Measurements from ENCODE around the gene NINJ2.

The NINJ2 gene

DNA sequence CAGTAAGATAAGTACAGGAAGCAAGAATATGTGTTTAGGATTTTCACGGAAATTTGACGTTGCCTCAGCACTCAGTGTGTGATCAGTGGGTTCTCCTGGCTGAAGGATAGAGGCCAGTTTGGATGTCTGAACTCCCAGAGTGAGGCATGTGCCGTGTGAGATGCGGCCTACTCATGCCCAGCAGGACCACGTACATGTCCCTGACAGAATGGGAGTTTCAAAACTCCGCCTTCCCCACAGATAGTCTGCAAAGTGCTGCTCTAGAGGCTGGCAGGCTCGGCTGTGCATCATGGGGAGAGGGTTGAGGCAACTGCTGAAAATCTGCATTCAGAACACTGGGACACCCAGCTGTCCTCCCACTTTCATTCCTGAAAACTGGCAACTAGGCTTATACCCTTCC is 58.3 kb downstream of the NINJ2 start:
- Histone ChIP-seq H4K20me1 (ENCODE audit: insufficient read depth, low read length, poor library complexity, severe bottlenecking) (no peaks in the 10 kb centered on the region), H3K4me1 (ENCODE audit: insufficient read depth, low read length, poor library complexity, severe bottlenecking) (peaks cover 59% of the 10 kb centered on the region), H3K36me3 (ENCODE audit: insufficient read depth, low read length) (no peaks in the 10 kb centered on the region), H3K9ac (ENCODE audit: low read depth, low read length, poor library complexity, severe bottlenecking) (peak overlapping the region; percentile 12), H3K4me3 (ENCODE audit: low read length, poor library complexity, severe bottlenecking) (no peak overlapping the region), H3K79me2 (ENCODE audit: insufficient read depth, low read length) (peaks cover 21% of the 10 kb centered on the region; the same call in 1 of the 2 replicates), H3K4me2 (ENCODE audit: low read depth, low read length, poor library complexity, severe bottlenecking) (no peak overlapping the region), H3K27me3 (ENCODE audit: insufficient read depth, low read length, poor library complexity, severe bottlenecking) (no peaks in the 10 kb centered on the region), H2AFZ (ENCODE audit: low read length) (no peak overlapping the region), H3K9me3 (ENCODE audit: insufficient read depth, low read depth, low read length) (no peaks in the 10 kb centered on the region), H3K9me2 (replicated peaks; ENCODE audit: low read depth, low read length) (no peaks in the 10 kb centered on the region), H3F3A (ENCODE audit: low read depth) (no peaks in the 10 kb centered on the region; the same call in 1 of the 2 replicates)
- TF ChIP-seq, protein P1, sequence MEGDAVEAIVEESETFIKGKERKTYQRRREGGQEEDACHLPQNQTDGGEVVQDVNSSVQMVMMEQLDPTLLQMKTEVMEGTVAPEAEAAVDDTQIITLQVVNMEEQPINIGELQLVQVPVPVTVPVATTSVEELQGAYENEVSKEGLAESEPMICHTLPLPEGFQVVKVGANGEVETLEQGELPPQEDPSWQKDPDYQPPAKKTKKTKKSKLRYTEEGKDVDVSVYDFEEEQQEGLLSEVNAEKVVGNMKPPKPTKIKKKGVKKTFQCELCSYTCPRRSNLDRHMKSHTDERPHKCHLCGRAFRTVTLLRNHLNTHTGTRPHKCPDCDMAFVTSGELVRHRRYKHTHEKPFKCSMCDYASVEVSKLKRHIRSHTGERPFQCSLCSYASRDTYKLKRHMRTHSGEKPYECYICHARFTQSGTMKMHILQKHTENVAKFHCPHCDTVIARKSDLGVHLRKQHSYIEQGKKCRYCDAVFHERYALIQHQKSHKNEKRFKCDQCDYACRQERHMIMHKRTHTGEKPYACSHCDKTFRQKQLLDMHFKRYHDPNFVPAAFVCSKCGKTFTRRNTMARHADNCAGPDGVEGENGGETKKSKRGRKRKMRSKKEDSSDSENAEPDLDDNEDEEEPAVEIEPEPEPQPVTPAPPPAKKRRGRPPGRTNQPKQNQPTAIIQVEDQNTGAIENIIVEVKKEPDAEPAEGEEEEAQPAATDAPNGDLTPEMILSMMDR (conservative IDR thresholded peaks at IDR 0.05; ENCODE audit: low read length): no peak
- no peak for TF ChIP-seq EZH2phosphoT487 (IDR thresholded peaks at IDR 0.05; ENCODE audit: borderline replicate concordance)

DNA sequence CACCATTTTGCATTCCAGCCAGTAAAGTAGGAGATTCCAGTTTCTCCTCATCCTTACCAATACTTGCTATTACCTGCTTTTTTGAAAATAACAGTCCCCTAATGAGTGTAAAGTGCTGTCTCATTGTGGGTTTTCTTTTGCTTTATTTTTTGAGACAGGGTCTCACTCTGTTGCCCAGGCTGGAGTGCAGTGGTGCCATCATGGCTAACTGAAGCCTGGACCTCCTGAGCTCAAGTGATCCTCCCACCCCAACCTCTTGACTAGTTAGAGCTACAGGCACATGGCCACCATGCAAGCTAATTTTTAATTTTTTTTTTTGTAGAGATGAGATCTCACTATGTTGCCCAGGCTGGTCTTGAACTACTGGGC is 60.6 kb downstream of the NINJ2 start:
- no peak overlapping the region for H3K9ac ChIP-seq (ENCODE audit: low read depth, low read length, poor library complexity, severe bottlenecking)
- H3K9me2 ChIP-seq (replicated peaks; ENCODE audit: low read depth, low read length): no peaks in the 10 kb centered on the region
- H3F3A ChIP-seq (ENCODE audit: low read depth): peaks cover 3% of the 10 kb centered on the region; the same call in 1 of the 2 replicates
- H3K4me1 ChIP-seq (ENCODE audit: insufficient read depth, low read length, poor library complexity, severe bottlenecking): peaks cover 51% of the 10 kb centered on the region
- TF ChIP-seq, protein P1 (conservative IDR thresholded peaks at IDR 0.05; ENCODE audit: low read length): no peak
- no peak for TF ChIP-seq EZH2phosphoT487 (IDR thresholded peaks at IDR 0.05; ENCODE audit: borderline replicate concordance)
- no peak overlapping the region for H2AFZ ChIP-seq (ENCODE audit: low read length)
- no peaks in the 10 kb centered on the region for H3K9me3 ChIP-seq (ENCODE audit: insufficient read depth, low read depth, low read length)
- no peaks in the 10 kb centered on the region for H3K36me3 ChIP-seq (ENCODE audit: insufficient read depth, low read length)
- peaks cover 11% of the 10 kb centered on the region; the same call in 1 of the 2 replicates for H3K79me2 ChIP-seq (ENCODE audit: insufficient read depth, low read length)
- H3K4me3 ChIP-seq (ENCODE audit: low read length, poor library complexity, severe bottlenecking): no peak overlapping the region
- H4K20me1 ChIP-seq (ENCODE audit: insufficient read depth, low read length, poor library complexity, severe bottlenecking): no peaks in the 10 kb centered on the region
- H3K27me3 ChIP-seq (ENCODE audit: insufficient read depth, low read length, poor library complexity, severe bottlenecking): no peaks in the 10 kb centered on the region
- H3K4me2 ChIP-seq (ENCODE audit: low read depth, low read length, poor library complexity, severe bottlenecking): no peak overlapping the region

DNA sequence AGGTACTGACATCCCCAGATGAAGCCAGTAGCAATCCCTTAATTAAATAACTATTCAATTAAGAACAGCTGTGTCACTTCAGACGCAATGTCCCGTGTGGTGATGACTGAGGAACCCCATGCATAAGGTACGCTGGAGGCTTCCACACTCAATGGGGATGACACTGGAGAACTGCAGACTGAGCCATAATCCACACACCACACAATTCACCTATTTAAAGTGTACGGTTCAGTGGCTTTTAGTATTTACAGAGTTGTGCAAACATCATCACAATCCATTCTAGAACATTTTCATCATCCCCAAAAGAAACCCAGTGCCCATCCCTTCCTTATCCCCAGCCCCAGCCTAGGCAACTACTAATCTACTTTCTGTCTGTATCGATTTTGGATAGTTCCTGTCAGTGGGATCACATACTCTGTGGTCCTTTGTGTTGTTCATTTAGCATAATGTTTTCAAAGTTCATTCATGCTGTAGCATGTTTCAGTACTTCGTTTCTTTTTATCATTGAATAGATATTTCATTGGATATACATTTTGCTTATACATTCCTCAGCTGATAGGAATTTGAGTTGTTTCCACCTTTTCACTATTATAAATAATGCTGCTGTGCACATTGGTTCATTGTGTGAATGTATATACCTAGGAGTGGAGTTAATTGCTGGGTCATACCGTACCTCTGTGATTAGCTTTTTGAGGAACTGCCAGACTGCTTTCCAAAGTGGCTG is 61.1 kb downstream of the NINJ2 start:
- no peaks in the 10 kb centered on the region for H3K27me3 ChIP-seq (ENCODE audit: insufficient read depth, low read length, poor library complexity, severe bottlenecking)
- no peak for TF ChIP-seq EZH2phosphoT487 (IDR thresholded peaks at IDR 0.05; ENCODE audit: borderline replicate concordance)
- TF ChIP-seq, protein P1 (conservative IDR thresholded peaks at IDR 0.05; ENCODE audit: low read length): no peak
- H3K36me3 ChIP-seq (ENCODE audit: insufficient read depth, low read length): no peaks in the 10 kb centered on the region
- peaks cover 51% of the 10 kb centered on the region for H3K4me1 ChIP-seq (ENCODE audit: insufficient read depth, low read length, poor library complexity, severe bottlenecking)
- H3K79me2 ChIP-seq (ENCODE audit: insufficient read depth, low read length): peaks cover 11% of the 10 kb centered on the region; the same call in 1 of the 2 replicates
- no peak overlapping the region for H2AFZ ChIP-seq (ENCODE audit: low read length)
- H3F3A ChIP-seq (ENCODE audit: low read depth): peaks cover 3% of the 10 kb centered on the region; the same call in 1 of the 2 replicates
- no peaks in the 10 kb centered on the region for H3K9me3 ChIP-seq (ENCODE audit: insufficient read depth, low read depth, low read length)
- no peak overlapping the region for H3K4me2 ChIP-seq (ENCODE audit: low read depth, low read length, poor library complexity, severe bottlenecking)
- no peak overlapping the region for H3K4me3 ChIP-seq (ENCODE audit: low read length, poor library complexity, severe bottlenecking)
- no peaks in the 10 kb centered on the region for H3K9me2 ChIP-seq (replicated peaks; ENCODE audit: low read depth, low read length)
- no peaks in the 10 kb centered on the region for H4K20me1 ChIP-seq (ENCODE audit: insufficient read depth, low read length, poor library complexity, severe bottlenecking)
- no peak overlapping the region for H3K9ac ChIP-seq (ENCODE audit: low read depth, low read length, poor library complexity, severe bottlenecking)
